Ishikawa (cell line): ENCODE results near the gene HEYL.

ENCODE experiments used
- CREB1 ChIP-seq: IDR thresholded peaks from 2 replicates; pipeline ENCODE4 v1.6.1; 2012; ENCODE audit warnings: low read depth
- EGR1 ChIP-seq: IDR thresholded peaks from 2 replicates; pipeline ENCODE4 v1.6.1; 2012
- EP300 ChIP-seq: IDR thresholded peaks from 2 replicates; pipeline ENCODE4 v1.6.1; 2012; ENCODE audit warnings: borderline replicate concordance
- FOXM1 ChIP-seq: IDR thresholded peaks from 2 replicates; pipeline ENCODE4 v1.6.1; 2012; ENCODE audit warnings: low read depth, borderline replicate concordance
- NFIC ChIP-seq: IDR thresholded peaks from 2 replicates; pipeline ENCODE4 v1.6.1; 2012
- RAD21 ChIP-seq: IDR thresholded peaks from 2 replicates; pipeline ENCODE4 v1.6.1; 2012; ENCODE audit warnings: low read depth
- REST ChIP-seq: IDR thresholded peaks from 2 replicates; pipeline ENCODE4 v1.6.1; 2012; ENCODE audit warnings: low read depth, mild to moderate bottlenecking
- TAF1 ChIP-seq: IDR thresholded peaks from 2 replicates; pipeline ENCODE4 v1.6.1; 2012; ENCODE audit warnings: low read depth, mild to moderate bottlenecking
- TCF12 ChIP-seq: IDR thresholded peaks from 2 replicates; pipeline ENCODE4 v1.6.1; 2012; ENCODE audit warnings: low read depth
- TEAD4 ChIP-seq: IDR thresholded peaks from 2 replicates; pipeline ENCODE4 v1.6.1; 2012
- YY1 ChIP-seq: IDR thresholded peaks from 2 replicates; pipeline ENCODE4 v1.6.1; 2012; ENCODE audit warnings: low read depth
- TF ChIP-seq, protein P1 (sequence below): IDR thresholded peaks from 2 replicates; pipeline ENCODE4 v1.6.1; 2012
- TF ChIP-seq, protein P2 (sequence below): IDR thresholded peaks from 2 replicates; pipeline ENCODE4 v1.6.1; 2012

DNA sequence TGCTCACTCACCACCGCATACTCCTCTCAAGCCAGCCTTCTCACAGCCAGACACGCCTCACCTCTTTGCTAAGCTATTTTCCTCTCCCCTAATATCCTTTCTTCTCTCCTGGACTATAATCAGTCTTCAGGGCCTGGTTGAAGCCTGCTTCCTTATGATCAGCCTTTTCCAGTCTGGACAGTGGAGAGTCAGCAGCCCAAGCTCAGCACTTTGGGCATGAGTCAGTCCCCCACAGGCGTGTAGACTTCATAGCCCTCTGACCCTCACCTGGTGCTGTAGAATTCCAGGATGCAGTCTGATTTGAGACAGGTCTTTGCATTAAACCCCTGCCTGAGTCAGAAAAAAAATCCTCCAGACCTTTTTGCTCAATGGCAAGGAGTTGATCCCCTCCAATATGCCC is 49.3 kb upstream of the HEYL start:
- TF ChIP-seq RAD21 (no peak), EP300 (no peak), YY1 (no peak), FOXM1 (no peak), CREB1 (no peak), TCF12 (no peak), REST (no peak), TAF1 (no peak), TEAD4 (no peak), NFIC (no peak), EGR1 (no peak)
- TF ChIP-seq, protein P1, sequence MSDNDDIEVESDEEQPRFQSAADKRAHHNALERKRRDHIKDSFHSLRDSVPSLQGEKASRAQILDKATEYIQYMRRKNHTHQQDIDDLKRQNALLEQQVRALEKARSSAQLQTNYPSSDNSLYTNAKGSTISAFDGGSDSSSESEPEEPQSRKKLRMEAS: no peak
- TF ChIP-seq, protein P2, sequence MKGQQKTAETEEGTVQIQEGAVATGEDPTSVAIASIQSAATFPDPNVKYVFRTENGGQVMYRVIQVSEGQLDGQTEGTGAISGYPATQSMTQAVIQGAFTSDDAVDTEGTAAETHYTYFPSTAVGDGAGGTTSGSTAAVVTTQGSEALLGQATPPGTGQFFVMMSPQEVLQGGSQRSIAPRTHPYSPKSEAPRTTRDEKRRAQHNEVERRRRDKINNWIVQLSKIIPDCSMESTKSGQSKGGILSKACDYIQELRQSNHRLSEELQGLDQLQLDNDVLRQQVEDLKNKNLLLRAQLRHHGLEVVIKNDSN: no peak
